Choroid plexus epithelial cell (primary cell): Measurements from ENCODE around the gene NEK1.

ENCODE experiments used
- DNase-seq: peaks from one replicate; pipeline ENCODE4 v3.0.0-alpha.2; 2010; ENCODE audit warnings: low read depth
- H3K4me3 ChIP-seq: 2 replicates; pipeline ENCODE4 v1.5.1; 2011; ENCODE audit warnings: low read depth, mild to moderate bottlenecking, control low read depth, low read length, moderate library complexity
- TF ChIP-seq, protein P1 (sequence below): conservative IDR thresholded peaks from 2 replicates; pipeline ENCODE4 v1.5.1; 2011; ENCODE audit warnings: low read depth, mild to moderate bottlenecking, control low read depth, inconsistent platforms, low read length, moderate library complexity

The NEK1 gene

DNA sequence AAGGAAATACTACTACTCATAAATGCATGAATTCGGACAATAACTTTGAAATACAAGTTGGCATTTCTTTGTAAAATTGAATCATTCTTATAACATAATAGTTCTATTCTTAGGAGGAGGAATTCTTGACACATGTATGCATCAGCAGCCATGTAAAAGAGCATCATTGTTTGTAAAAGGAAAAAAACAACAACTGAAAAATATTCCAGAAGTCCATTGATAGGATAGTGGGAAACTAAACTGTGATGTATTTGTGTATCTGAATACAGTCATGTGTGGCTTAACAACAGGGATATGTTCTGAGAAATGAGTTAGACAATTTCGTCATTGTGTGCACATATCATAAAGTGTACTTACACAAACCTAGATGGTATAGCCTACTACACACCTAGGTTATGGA, 239.6 kb downstream of the NEK1 start:
- TF ChIP-seq, protein P1, sequence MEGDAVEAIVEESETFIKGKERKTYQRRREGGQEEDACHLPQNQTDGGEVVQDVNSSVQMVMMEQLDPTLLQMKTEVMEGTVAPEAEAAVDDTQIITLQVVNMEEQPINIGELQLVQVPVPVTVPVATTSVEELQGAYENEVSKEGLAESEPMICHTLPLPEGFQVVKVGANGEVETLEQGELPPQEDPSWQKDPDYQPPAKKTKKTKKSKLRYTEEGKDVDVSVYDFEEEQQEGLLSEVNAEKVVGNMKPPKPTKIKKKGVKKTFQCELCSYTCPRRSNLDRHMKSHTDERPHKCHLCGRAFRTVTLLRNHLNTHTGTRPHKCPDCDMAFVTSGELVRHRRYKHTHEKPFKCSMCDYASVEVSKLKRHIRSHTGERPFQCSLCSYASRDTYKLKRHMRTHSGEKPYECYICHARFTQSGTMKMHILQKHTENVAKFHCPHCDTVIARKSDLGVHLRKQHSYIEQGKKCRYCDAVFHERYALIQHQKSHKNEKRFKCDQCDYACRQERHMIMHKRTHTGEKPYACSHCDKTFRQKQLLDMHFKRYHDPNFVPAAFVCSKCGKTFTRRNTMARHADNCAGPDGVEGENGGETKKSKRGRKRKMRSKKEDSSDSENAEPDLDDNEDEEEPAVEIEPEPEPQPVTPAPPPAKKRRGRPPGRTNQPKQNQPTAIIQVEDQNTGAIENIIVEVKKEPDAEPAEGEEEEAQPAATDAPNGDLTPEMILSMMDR: no peak
- DNase-seq: no peak
- H3K4me3 ChIP-seq: no peak overlapping the region

GRCh38 chr4:169369634-169370033, 242.7 kb downstream of the NEK1 start:
- no peak overlapping the region for H3K4me3 ChIP-seq
- TF ChIP-seq, protein P1: no peak
- DNase-seq: no peak

DNA sequence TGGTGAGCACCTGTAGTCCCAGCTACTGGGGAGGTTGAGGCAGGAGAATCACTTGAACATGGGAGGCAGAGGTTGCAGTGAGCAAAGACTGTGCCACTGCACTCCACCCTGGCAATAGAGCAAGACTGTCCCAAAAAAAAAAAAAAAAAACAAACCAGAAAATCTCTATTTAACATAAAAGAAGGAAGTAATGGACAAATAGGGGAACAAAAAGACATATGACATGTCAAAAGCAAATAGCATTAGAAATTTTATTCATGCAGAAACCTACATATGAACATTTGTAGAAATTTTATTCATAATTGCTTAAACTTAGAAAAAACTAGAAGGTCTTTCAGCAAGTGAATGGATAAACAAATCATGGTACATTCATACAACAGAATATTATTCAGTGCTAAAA, 244.6 kb downstream of the NEK1 start:
- no peak for DNase-seq
- no peak overlapping the region for H3K4me3 ChIP-seq
- TF ChIP-seq, protein P1: no peak

- no peak overlapping the region for H3K4me3 ChIP-seq
- TF ChIP-seq, protein P1: no peak
- DNase-seq: no peak
Observed at GRCh38 chr4:169366821-169367220, 245.6 kb downstream of the NEK1 start.

GRCh38 chr4:169362607-169363006, 249.8 kb downstream of the NEK1 start:
- no peak for DNase-seq
- no peak overlapping the region for H3K4me3 ChIP-seq

GRCh38 chr4:169361756-169362155, 250.6 kb downstream of the NEK1 start:
- TF ChIP-seq, protein P1: no peak
- DNase-seq: no peak
- no peak overlapping the region for H3K4me3 ChIP-seq

More at GRCh38 chr4:169362607-169363006, 249.8 kb downstream of the NEK1 start:
- TF ChIP-seq, protein P1: no peak

GRCh38 chr4:169359961-169360360, 252.4 kb downstream of the NEK1 start:
- no peak overlapping the region for H3K4me3 ChIP-seq
- TF ChIP-seq, protein P1: no peak
- DNase-seq: no peak
